Measurements from ENCODE around the gene KIF26A.

The KIF26A gene

GRCh38 chr14:104114421-104115130 lies 23.8 kb upstream of the KIF26A start:
- no peak for DNase-seq (ENCODE audit: low read depth)
- TF ChIP-seq, protein P1, sequence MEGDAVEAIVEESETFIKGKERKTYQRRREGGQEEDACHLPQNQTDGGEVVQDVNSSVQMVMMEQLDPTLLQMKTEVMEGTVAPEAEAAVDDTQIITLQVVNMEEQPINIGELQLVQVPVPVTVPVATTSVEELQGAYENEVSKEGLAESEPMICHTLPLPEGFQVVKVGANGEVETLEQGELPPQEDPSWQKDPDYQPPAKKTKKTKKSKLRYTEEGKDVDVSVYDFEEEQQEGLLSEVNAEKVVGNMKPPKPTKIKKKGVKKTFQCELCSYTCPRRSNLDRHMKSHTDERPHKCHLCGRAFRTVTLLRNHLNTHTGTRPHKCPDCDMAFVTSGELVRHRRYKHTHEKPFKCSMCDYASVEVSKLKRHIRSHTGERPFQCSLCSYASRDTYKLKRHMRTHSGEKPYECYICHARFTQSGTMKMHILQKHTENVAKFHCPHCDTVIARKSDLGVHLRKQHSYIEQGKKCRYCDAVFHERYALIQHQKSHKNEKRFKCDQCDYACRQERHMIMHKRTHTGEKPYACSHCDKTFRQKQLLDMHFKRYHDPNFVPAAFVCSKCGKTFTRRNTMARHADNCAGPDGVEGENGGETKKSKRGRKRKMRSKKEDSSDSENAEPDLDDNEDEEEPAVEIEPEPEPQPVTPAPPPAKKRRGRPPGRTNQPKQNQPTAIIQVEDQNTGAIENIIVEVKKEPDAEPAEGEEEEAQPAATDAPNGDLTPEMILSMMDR (IDR thresholded peaks at IDR 0.05; ENCODE audit: low read length, missing control alignments) = no peak
- no peak overlapping the region for H3K4me3 ChIP-seq (replicated peaks; ENCODE audit: low read depth, low read length)

DNA sequence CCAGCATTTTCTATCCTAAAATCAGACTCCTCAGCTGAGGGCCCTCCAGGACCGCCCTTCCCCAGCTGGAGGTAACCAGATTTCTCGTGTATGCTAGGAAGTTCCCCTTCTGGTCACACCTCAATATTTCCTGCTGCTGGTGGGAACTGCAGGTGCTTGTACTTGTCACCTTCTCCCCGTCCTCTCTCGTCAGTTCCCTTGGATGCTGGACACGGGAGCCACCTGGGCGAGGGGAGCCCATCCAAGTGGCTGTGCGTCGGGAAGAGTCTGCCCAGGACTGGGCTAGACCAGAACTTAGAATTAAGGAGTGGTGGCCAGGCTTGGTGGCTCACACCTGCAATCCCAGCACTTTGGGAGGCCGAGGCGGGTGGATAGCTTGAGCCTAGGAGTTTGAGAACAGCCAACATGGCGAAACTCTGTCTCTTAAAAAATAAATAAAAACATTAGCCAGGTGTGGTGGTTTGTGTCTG lies 23.2 kb upstream of the KIF26A start:
- TF ChIP-seq, protein P1 (IDR thresholded peaks at IDR 0.05; ENCODE audit: low read length, missing control alignments) = no peak
- H3K4me3 ChIP-seq (replicated peaks; ENCODE audit: low read depth, low read length) = no peak overlapping the region
- no peak for DNase-seq (ENCODE audit: low read depth)

DNA sequence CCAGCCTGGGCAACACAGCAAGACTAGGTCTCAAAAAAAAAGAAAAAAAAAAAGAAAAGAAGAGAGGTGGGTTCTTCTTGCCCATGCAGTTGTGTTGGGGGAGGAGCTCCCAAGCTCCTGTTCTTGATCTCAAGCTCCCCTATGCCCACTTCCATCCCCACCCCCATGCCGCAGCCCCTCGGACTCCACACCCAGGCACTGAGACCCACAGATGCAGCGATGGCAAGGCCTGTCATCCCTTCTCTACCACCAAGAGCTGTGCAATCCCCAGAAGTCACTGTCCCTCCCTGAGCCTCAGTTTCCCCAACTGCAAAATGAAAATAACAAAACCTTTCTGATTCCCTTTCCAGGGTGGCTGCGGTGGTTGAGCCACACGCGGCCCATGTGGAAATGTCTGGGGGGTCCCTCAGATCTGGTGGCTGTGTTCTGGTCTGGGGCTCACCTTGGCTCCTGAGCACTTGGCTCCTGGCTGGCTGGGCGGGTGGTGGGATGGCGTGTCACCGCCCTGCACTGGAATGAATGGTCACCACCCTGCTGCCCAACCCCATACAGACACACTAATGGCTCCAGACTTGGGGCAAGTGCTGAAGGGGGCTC lies 22.6 kb upstream of the KIF26A start:
- H3K4me3 ChIP-seq (replicated peaks; ENCODE audit: low read depth, low read length) = no peak overlapping the region
- no peak for DNase-seq (ENCODE audit: low read depth)
- TF ChIP-seq, protein P1 (IDR thresholded peaks at IDR 0.05; ENCODE audit: low read length, missing control alignments) = no peak

DNA sequence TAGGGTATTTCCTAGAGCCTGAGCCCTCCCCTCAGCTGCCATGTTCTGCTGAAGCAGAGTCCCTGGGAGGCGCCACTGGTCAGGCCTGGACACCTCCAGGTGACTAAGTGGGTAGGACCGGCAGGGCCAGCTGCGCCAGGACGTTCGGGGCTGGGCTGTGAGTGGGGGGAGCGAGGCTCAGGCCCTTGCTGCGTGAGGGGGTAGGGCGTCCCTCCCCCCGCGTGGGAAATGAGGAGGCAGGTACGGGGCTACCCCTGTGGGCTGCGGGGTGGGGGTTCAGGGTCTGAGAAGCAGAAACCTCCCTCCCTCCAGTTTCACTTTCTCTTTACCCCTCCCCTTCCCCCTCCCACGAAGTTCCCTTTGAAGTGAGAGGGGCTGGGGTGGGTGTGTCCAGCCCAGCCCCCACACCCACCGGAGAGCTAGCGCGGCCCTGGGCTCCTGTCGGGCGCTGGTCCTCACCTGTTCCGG lies 22.1 kb upstream of the KIF26A start:
- peak overlapping the region; percentile 17 for H3K4me3 ChIP-seq (replicated peaks; ENCODE audit: low read depth, low read length)
- DNase-seq (ENCODE audit: low read depth) = no peak
- TF ChIP-seq, protein P1 (IDR thresholded peaks at IDR 0.05; ENCODE audit: low read length, missing control alignments) = no peak

DNA sequence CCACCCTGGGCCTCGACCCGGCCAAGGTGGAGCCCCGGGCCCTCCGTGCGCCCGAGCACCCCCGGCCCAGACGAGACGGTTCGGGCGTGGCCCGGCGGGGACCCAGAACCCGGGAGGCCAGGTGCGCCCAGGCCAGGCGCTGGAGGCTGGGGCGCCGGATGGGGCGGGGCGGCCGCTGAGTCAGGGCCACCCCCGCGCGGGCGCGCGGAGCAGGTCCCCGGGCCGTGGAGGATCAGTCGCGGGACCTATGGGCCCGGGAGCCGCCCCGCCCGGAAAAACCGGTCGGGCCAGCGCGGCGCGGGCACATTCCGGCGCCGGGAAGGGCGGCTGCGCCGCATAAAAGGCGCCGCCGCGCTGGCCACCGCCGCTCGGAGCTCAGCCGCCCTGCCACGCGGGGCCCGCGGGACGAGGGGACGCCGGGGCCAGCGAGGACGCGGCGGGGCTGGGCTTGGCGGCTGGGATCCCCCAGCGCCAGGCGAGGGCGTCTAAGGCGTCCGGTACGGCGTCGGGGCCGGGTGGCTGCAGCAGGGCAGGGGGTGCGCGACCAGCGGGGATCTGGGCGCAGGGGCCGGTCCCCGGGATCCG lies 21.5 kb upstream of the KIF26A start:
- H3K4me3 ChIP-seq (replicated peaks; ENCODE audit: low read depth, low read length) = peak overlapping the region; percentile 17
- DNase-seq (ENCODE audit: low read depth) = no peak

DNA sequence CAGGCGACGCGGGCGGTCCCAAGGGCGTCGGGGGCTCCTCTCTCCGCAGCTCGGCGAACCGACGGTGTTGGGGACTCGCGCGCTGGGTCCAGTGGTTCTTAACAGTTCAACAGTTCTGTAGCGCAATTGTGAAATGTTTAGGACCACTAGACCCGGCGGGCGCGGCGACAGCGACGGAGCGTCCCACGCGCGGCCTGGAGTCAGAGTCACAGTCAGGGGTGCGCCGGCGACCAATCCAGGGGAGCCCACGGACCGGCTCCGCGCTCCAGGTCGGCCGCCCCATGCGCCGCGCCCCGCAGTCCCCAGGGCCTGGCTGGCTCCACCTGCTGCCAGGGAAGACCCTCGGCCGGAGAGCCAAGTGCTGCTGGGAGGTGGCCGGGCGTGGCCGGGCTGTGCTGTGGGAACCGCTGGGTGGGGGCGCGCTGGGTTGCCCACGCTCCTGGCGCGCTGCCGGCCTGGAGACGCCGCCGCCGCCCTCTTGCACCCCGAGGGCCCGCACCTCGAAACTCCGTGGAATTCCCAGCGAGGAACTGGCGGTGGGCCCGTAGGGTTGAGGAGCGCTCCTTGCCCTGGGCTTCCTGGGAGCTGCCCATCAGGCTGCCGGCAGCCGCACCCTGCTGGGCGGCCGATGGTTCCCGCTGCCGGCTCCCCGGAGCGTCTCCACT lies 20.9 kb upstream of the KIF26A start:
- no peak overlapping the region for H3K4me3 ChIP-seq (replicated peaks; ENCODE audit: low read depth, low read length)
- TF ChIP-seq, protein P1 (IDR thresholded peaks at IDR 0.05; ENCODE audit: low read length, missing control alignments) = no peak
- DNase-seq (ENCODE audit: low read depth) = no peak

More for the DNA sequence above, 21.5 kb upstream of the KIF26A start:
- TF ChIP-seq, protein P1 (IDR thresholded peaks at IDR 0.05; ENCODE audit: low read length, missing control alignments) = no peak

Data from fibroblast of pulmonary artery (primary cell).